Measurements from ENCODE around the gene NFASC.

GRCh38 chr1:204830747-204831146 is 39.9 kb upstream of the NFASC start:
- TF ChIP-seq CTCF (conservative IDR thresholded peaks at IDR 0.05; ENCODE audit: low read length) = no peak
- no peak for TF ChIP-seq EZH2phosphoT487 (IDR thresholded peaks at IDR 0.05; ENCODE audit: borderline replicate concordance, low read depth, low read length)
